ACHN (cell line): ENCODE results near the gene WDR7.
A peak's percentile ranks its signal among the peaks of the same experiment; 100 is the strongest.

Experiments
- DNase-seq: peaks from one replicate; pipeline ENCODE4 v3.0.0-alpha.2; 2015
- in situ Hi-C: cut with HindIII; loops from 2 replicates; pipeline ENCODE4 v1.10.0; 2017; ENCODE audit warnings: low sequenced_read_pairs, low pct_ligation_motif_present, low pct_unique_long_range_greater_than_20kb

WDR7 gene

DNA sequence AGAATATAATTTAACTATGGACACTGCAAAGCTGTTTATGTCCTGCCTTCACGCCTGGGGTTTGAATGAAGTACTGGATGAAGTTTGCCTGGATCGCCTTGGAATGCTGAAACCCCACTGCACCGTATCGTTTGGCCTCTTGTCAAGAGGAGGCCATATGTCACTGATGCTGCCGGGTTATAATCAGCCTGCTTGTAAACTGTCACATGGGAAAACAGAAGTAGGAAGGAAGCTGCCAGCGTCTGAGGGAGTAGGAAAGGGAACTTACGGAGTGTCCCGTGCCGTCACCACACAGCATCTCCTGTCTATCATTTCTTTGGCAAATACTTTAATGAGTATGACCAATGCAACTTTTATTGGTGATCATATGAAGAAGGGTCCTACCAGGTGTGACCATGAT, 105.8 kb downstream of the WDR7 start:
- in situ Hi-C loops: no loop called here
- DNase-seq: no peak

- in situ Hi-C loops: no loop called here
- no peak for DNase-seq
Measured at GRCh38 chr18:56770097-56770496, 118.9 kb downstream of the WDR7 start.

DNA sequence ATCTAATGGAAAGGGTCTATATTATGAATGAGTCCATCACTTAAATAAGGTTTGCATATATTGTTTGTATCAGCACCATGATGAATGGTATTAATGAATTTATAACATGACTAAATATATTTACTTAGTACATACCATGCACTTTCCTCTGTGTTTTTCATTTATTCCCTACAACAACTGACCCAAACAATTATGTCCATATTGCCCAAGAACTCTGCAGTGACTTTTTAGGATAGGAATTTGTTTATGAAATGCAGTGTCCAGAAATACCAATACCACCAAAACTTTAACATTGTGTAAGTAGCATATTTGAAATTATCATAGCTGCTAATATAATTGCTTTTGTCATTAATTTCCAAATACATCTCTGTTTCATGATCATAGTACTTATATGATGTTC, 119.7 kb downstream of the WDR7 start:
- in situ Hi-C loops: no loop called here

DNA sequence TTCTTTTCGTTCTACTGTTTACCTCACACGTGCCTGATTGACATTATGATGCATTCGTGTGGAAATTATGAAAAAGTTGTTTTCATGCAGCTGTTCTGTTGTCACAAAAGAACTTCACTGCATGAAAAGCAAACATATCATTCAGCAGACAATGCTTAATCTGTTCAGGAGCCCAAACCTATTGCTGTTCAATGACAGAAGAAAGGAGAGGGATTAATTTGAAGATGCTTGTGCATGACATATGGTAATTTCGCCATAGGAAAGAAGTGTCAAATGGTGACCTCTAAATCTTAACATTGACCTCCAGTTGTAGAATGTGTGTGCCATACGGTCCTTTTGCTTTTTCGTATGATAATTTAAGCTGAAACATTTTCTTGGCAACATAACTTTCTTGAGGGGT, 124.5 kb downstream of the WDR7 start:
- no peak for DNase-seq

More for the DNA sequence above, 119.7 kb downstream of the WDR7 start:
- no peak for DNase-seq

DNA sequence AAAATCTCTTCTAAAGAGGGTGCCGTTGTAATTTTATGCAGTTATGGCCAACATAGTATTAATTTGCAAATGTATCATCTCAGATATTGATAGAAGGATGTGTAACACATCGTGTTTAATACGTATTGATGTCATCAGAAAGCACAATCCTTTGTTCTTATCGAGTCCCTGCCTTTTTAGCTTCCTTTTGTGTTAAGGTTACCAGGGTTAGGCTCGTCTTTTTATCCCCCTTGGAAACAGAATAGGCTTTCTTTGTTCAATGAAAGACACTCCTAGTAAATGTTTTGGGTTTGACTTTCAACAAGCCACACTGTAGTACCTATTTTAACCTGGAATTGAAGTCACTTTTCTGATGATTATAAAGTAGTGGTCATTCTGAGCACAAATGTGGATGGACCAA, 136.2 kb downstream of the WDR7 start:
- no peak for DNase-seq
- in situ Hi-C loops: no loop called here

More for the DNA sequence above, 124.5 kb downstream of the WDR7 start:
- in situ Hi-C loops: no loop called here

- in situ Hi-C loops: no loop called here
Measured at GRCh38 chr18:56789004-56789888, 138.1 kb downstream of the WDR7 start.

DNA sequence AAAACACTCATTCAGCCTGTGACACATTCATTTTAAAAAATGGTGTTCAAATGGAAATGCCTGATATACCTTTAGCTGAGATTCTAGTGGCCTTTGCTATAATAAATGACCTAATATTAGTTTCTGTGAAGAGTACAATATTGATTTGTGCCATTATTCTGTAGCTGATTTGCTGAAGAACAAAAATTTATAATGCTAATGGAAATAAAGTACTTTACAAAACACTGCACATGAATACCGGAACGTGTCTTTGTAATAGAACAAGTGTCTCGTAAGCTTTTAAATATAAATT, 138.7 kb downstream of the WDR7 start:
- in situ Hi-C loops: no loop called here
- DNase-seq: no peak

More at GRCh38 chr18:56789004-56789888, 138.1 kb downstream of the WDR7 start:
- peak; percentile 21 for DNase-seq

- no peak for DNase-seq
- in situ Hi-C loops: no loop called here
Measured at GRCh38 chr18:56795381-56795780, 144.2 kb downstream of the WDR7 start.

- in situ Hi-C loops: no loop called here
- DNase-seq: no peak
Measured at GRCh38 chr18:56799756-56800155, 148.6 kb downstream of the WDR7 start.

- in situ Hi-C loops: no loop called here
- DNase-seq: no peak
Measured at GRCh38 chr18:56803051-56803450, 151.9 kb downstream of the WDR7 start.

GRCh38 chr18:56804395-56804794, 153.2 kb downstream of the WDR7 start:
- no peak for DNase-seq
- in situ Hi-C loops: no loop called here

GRCh38 chr18:56807901-56808300, 156.7 kb downstream of the WDR7 start:
- in situ Hi-C loops: no loop called here
- no peak for DNase-seq

- no peak for DNase-seq
Measured at GRCh38 chr18:56812674-56813073, 161.5 kb downstream of the WDR7 start.

GRCh38 chr18:56815926-56816325, 164.8 kb downstream of the WDR7 start:
- DNase-seq: no peak
- in situ Hi-C loops: no loop called here

More at GRCh38 chr18:56812674-56813073, 161.5 kb downstream of the WDR7 start:
- in situ Hi-C loops: no loop called here

GRCh38 chr18:56823986-56824565, 172.9 kb downstream of the WDR7 start:
- in situ Hi-C loops: no loop called here
- DNase-seq: no peak

DNA sequence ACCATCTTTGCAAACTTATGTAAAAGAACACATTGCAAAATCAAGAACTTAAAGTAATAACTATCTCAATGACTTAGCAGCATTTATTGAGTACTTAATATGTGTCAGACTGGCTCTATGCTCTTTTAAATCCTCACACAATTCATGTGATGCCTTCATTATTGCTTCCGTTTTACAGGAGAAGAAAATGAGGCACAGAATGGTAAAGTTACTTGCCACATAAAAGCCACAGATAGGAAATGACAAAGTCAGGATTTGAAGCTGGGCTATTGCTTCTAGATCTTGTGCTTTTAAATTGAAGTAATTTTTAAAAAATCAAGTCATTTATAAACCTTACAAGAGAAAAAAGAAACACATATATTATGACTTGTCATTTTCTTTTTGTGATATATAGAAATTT, 174.2 kb downstream of the WDR7 start:
- in situ Hi-C loops: no loop called here
- DNase-seq: no peak

DNA sequence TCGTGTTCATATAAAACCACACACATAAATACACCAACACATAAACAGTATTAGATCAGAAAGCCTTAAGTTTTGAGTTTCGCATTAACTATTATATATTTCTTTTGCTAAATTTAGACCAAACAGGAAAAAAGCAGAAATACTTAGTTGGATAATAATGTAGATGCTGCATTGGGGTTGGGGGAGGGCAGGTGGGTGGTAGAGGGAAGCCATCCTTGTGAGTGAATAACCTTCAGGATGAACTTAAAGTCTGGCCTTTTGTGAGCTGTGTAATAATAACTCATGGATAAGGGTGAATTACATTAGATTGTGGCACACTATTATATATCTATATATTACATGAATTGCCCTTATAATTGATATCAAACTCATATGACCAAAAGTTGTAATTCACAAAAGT, 174.7 kb downstream of the WDR7 start:
- DNase-seq: no peak
- in situ Hi-C loops: no loop called here

GRCh38 chr18:56831988-56832387, 180.8 kb downstream of the WDR7 start:
- in situ Hi-C loops: no loop called here

GRCh38 chr18:56835331-56835730, 184.2 kb downstream of the WDR7 start:
- in situ Hi-C loops: no loop called here
- no peak for DNase-seq

More at GRCh38 chr18:56831988-56832387, 180.8 kb downstream of the WDR7 start:
- DNase-seq: no peak

GRCh38 chr18:56836173-56836572, 185.0 kb downstream of the WDR7 start:
- DNase-seq: no peak
- in situ Hi-C loops: no loop called here
